GM12872 (cell line): ENCODE measurements around the gene DNAH3.

Experiments used
- CTCF ChIP-seq: IDR thresholded peaks from 3 replicates; pipeline ENCODE4 v1.5.1; 2011; ENCODE audit warnings: low read depth, mild to moderate bottlenecking, low read length, moderate library complexity; ENCODE audit not compliant: insufficient read depth

Gene DNAH3

GRCh38 chr16:20969386-20969785 is 181.3 kb downstream of the DNAH3 start:
- no peak for TF ChIP-seq CTCF

GRCh38 chr16:20968765-20969164 is 181.9 kb downstream of the DNAH3 start:
- TF ChIP-seq CTCF = no peak

- TF ChIP-seq CTCF = no peak
These were observed 189.7 kb downstream of the DNAH3 start for GRCh38 chr16:20960899-20961298.

GRCh38 chr16:20957153-20957552 is 193.5 kb downstream of the DNAH3 start:
- no peak for TF ChIP-seq CTCF

GRCh38 chr16:20956319-20956718 is 194.3 kb downstream of the DNAH3 start:
- TF ChIP-seq CTCF = no peak

GRCh38 chr16:20954574-20954973 is 196.1 kb downstream of the DNAH3 start:
- no peak for TF ChIP-seq CTCF

GRCh38 chr16:20952139-20952920 is 198.3 kb downstream of the DNAH3 start:
- no peak for TF ChIP-seq CTCF

- TF ChIP-seq CTCF = no peak
These were observed 200.4 kb downstream of the DNAH3 start for GRCh38 chr16:20950294-20950693.
